ENCODE results near the gene FAM193A. TPM values are rescaled to one million over a fixed set of nuclear protein-coding genes. Genes with fewer than 3 reads are reported as not detected.
"Not testable (repeated sequence)": the region's sequence is repeated elsewhere in the genome, so short reads cannot be mapped to it uniquely, and the experiment has no call there.

Gene FAM193A
- total RNA-seq, 1 experiment from 2014 or later = 31.3 TPM

GRCh38 chr4:2721586-2721985, 185.1 kb downstream of the FAM193A start:
- Mint-ChIP-seq H3K4me3 (ENCODE audit: unreplicated experiment) (no peak overlapping the region), H3K27me3 (ENCODE audit: insufficient read depth, unreplicated experiment) (no peaks in the 10 kb centered on the region), H3K36me3 (ENCODE audit: insufficient read depth, unreplicated experiment) (peaks cover 81% of the 10 kb centered on the region), H3K9me3 (ENCODE audit: unreplicated experiment) (no peaks in the 10 kb centered on the region), H3K4me1 (ENCODE audit: insufficient read depth, unreplicated experiment) (no peaks in the 10 kb centered on the region), H3K27ac (ENCODE audit: low read depth, unreplicated experiment) (no peak overlapping the region)
- ChIA-PET POLR2A (interaction anchor here (0.9 kb wide), 1 partner anchor 9 kb away, joined by 3 read pairs; no protein-coding TSS in a partner anchor), CTCF (interaction anchor here (0.5 kb wide), 1 partner anchor 44 kb away, joined by 3 read pairs; no protein-coding TSS in a partner anchor)
- intact Hi-C loops (cut with micrococcal nuclease) = no loop called here
- BruUV-seq (replicated peaks) = no TSS peak
- TF ChIP-seq CTCF (IDR thresholded peaks at IDR 0.05; ENCODE audit: unreplicated experiment) = no peak
- no peak for DNase-seq (ENCODE audit: unreplicated experiment)

- peaks cover 80% of the 10 kb centered on the region for H3K36me3 Mint-ChIP-seq (ENCODE audit: insufficient read depth, unreplicated experiment)
- no peaks in the 10 kb centered on the region for H3K4me1 Mint-ChIP-seq (ENCODE audit: insufficient read depth, unreplicated experiment)
- no peaks in the 10 kb centered on the region for H3K27me3 Mint-ChIP-seq (ENCODE audit: insufficient read depth, unreplicated experiment)
- DNase-seq (ENCODE audit: unreplicated experiment) = no peak
- TF ChIP-seq CTCF (IDR thresholded peaks at IDR 0.05; ENCODE audit: unreplicated experiment) = no peak
- no peak overlapping the region for H3K27ac Mint-ChIP-seq (ENCODE audit: low read depth, unreplicated experiment)
- no peaks in the 10 kb centered on the region for H3K9me3 Mint-ChIP-seq (ENCODE audit: unreplicated experiment)
- ChIA-PET CTCF (no interaction called here), POLR2A (no interaction called here)
- no TSS peak for BruUV-seq (replicated peaks)
- H3K4me3 Mint-ChIP-seq (ENCODE audit: unreplicated experiment) = no peak overlapping the region
- intact Hi-C loops (cut with micrococcal nuclease) = no loop called here
Measured at GRCh38 chr4:2722033-2722432, 185.6 kb downstream of the FAM193A start.

GRCh38 chr4:2723751-2724150, 187.3 kb downstream of the FAM193A start:
- H3K4me3 Mint-ChIP-seq (ENCODE audit: unreplicated experiment) = no peak overlapping the region
- peak overlapping the region; percentile 59 for H3K27ac Mint-ChIP-seq (ENCODE audit: low read depth, unreplicated experiment)
- H3K27me3 Mint-ChIP-seq (ENCODE audit: insufficient read depth, unreplicated experiment) = no peaks in the 10 kb centered on the region
- ChIA-PET CTCF (no interaction called here), POLR2A (interaction anchor here (0.6 kb wide), 2 partner anchors 28 to 58 kb away, joined by 3 read pairs; no protein-coding TSS in a partner anchor)
- no peak for TF ChIP-seq CTCF (IDR thresholded peaks at IDR 0.05; ENCODE audit: unreplicated experiment)
- no peaks in the 10 kb centered on the region for H3K4me1 Mint-ChIP-seq (ENCODE audit: insufficient read depth, unreplicated experiment)
- H3K9me3 Mint-ChIP-seq (ENCODE audit: unreplicated experiment) = no peaks in the 10 kb centered on the region
- no TSS peak for BruUV-seq (replicated peaks)
- H3K36me3 Mint-ChIP-seq (ENCODE audit: insufficient read depth, unreplicated experiment) = peaks cover 77% of the 10 kb centered on the region
- intact Hi-C loops (cut with micrococcal nuclease) = no loop called here
- no peak for DNase-seq (ENCODE audit: unreplicated experiment)

- ChIA-PET POLR2A (interaction anchor here (1.4 kb wide), 1 partner anchor 12 kb away, joined by 3 read pairs; no protein-coding TSS in a partner anchor), CTCF (interaction anchor here (0.6 kb wide), 1 partner anchor 349 kb away, joined by 5 read pairs; no protein-coding TSS in a partner anchor)
- TF ChIP-seq CTCF (IDR thresholded peaks at IDR 0.05; ENCODE audit: unreplicated experiment) = no peak
- H3K4me1 Mint-ChIP-seq (ENCODE audit: insufficient read depth, unreplicated experiment) = no peaks in the 10 kb centered on the region
- H3K9me3 Mint-ChIP-seq (ENCODE audit: unreplicated experiment) = no peaks in the 10 kb centered on the region
- intact Hi-C loops (cut with micrococcal nuclease) = no loop called here
- no TSS peak for BruUV-seq (replicated peaks)
- no peak for DNase-seq (ENCODE audit: unreplicated experiment)
- no peak overlapping the region for H3K27ac Mint-ChIP-seq (ENCODE audit: low read depth, unreplicated experiment)
- no peaks in the 10 kb centered on the region for H3K27me3 Mint-ChIP-seq (ENCODE audit: insufficient read depth, unreplicated experiment)
- H3K36me3 Mint-ChIP-seq (ENCODE audit: insufficient read depth, unreplicated experiment) = peaks cover 77% of the 10 kb centered on the region
- no peak overlapping the region for H3K4me3 Mint-ChIP-seq (ENCODE audit: unreplicated experiment)
Measured at GRCh38 chr4:2725380-2725779, 188.9 kb downstream of the FAM193A start.

- BruUV-seq (replicated peaks); H3K4me1 Mint-ChIP-seq (ENCODE audit: insufficient read depth, unreplicated experiment); H3K9me3 Mint-ChIP-seq (ENCODE audit: unreplicated experiment); DNase-seq (ENCODE audit: unreplicated experiment); intact Hi-C loops (cut with micrococcal nuclease); H3K4me3 Mint-ChIP-seq (ENCODE audit: unreplicated experiment); H3K27ac Mint-ChIP-seq (ENCODE audit: low read depth, unreplicated experiment); H3K27me3 Mint-ChIP-seq (ENCODE audit: insufficient read depth, unreplicated experiment): not testable (repeated sequence)
- POLR2A ChIA-PET = interaction anchor here (0.7 to 1.1 kb wide), 2 partner anchors 9 to 177 kb away, joined by 3 to 4 read pairs; no protein-coding TSS in a partner anchor
- CTCF ChIA-PET = interaction anchor here (0.6 to 0.7 kb wide), 2 partner anchors 77 to 177 kb away, joined by 3 to 5 read pairs; no protein-coding TSS in a partner anchor
- peaks cover 77% of the 10 kb centered on the region for H3K36me3 Mint-ChIP-seq (ENCODE audit: insufficient read depth, unreplicated experiment)
Measured at GRCh38 chr4:2726881-2727280, 190.4 kb downstream of the FAM193A start.
